AG04450 (cell line): ENCODE results near the gene SULF2. TPM values are rescaled to one million over a fixed set of nuclear protein-coding genes. Genes with fewer than 3 reads are reported as not detected.

ENCODE experiments used
- CTCF ChIA-PET: fragments of 300-600, 350-600 bp; formaldehyde crosslinking; extraction: SDS; loops from one replicate; lab custom pipeline; 2022; ENCODE audit warnings: antibody characterized with exemption, inconsistent platforms; lab: Charles Lee
- POLR2A ChIA-PET: fragments of 350-600 bp; formaldehyde crosslinking; extraction: SDS; loops from one replicate; lab custom pipeline; 2021; ENCODE audit warnings: antibody characterized with exemption, inconsistent platforms; lab: Yijun Ruan, JAX
- DNase-seq: peaks from one replicate; pipeline ENCODE4 v3.0.0-alpha.2; 2011; ENCODE audit warnings: low read depth, low spot score
- H3K27ac ChIP-seq: one replicate; pipeline ENCODE4 v1.5.1; 2012; ENCODE audit warnings: low read depth, low read length, control low read depth
- H3K27me3 ChIP-seq: one replicate; pipeline ENCODE4 v1.6.0; 2012; ENCODE audit warnings: low read length; ENCODE audit not compliant: control insufficient read depth, insufficient read depth
- H3K4me3 ChIP-seq: 2 replicates; pipeline ENCODE4 v1.5.1; 2011; ENCODE audit warnings: mild to moderate bottlenecking, low read depth, low read length, control low read depth
- H3K9me3 ChIP-seq: 2 replicates; pipeline ENCODE4 v1.5.1; 2012; ENCODE audit warnings: low read length; ENCODE audit not compliant: control insufficient read depth, insufficient read depth
- polyA plus RNA-seq: library from polyadenylated mRNA; depleted of rRNA; stranded (reverse); fragments of >200 nt; gene quantifications from 2 replicates; pipeline ENCODE4 v1.2.3, GENCODE V29; 2011
- TF ChIP-seq, protein P1 (sequence below): IDR thresholded peaks from 2 replicates; pipeline ENCODE4 v1.5.1; 2011; ENCODE audit warnings: low read depth, low read length, control low read depth, inconsistent platforms

Gene SULF2
- polyA plus RNA-seq, 1 experiment = 0.73 TPM

GRCh38 chr20:47723322-47723721 lies 62.0 kb downstream of the SULF2 start:
- Histone ChIP-seq H3K27me3 (peaks cover 12% of the 10 kb centered on the region), H3K4me3 (no peak overlapping the region), H3K9me3 (no peaks in the 10 kb centered on the region), H3K27ac (no peak overlapping the region)
- CTCF ChIA-PET = interaction anchor here (2.6 kb wide), 1 partner anchor 898 kb away, joined by 16 read pairs; no protein-coding TSS in a partner anchor
- POLR2A ChIA-PET = interaction anchor here (0.6 kb wide), 1 partner anchor 29 kb away, joined by 3 read pairs; no protein-coding TSS in a partner anchor
- TF ChIP-seq, protein P1, sequence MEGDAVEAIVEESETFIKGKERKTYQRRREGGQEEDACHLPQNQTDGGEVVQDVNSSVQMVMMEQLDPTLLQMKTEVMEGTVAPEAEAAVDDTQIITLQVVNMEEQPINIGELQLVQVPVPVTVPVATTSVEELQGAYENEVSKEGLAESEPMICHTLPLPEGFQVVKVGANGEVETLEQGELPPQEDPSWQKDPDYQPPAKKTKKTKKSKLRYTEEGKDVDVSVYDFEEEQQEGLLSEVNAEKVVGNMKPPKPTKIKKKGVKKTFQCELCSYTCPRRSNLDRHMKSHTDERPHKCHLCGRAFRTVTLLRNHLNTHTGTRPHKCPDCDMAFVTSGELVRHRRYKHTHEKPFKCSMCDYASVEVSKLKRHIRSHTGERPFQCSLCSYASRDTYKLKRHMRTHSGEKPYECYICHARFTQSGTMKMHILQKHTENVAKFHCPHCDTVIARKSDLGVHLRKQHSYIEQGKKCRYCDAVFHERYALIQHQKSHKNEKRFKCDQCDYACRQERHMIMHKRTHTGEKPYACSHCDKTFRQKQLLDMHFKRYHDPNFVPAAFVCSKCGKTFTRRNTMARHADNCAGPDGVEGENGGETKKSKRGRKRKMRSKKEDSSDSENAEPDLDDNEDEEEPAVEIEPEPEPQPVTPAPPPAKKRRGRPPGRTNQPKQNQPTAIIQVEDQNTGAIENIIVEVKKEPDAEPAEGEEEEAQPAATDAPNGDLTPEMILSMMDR = no peak
- DNase-seq = no peak

GRCh38 chr20:47720636-47721427 lies 64.4 kb downstream of the SULF2 start:
- TF ChIP-seq, protein P1 = no peak
- POLR2A ChIA-PET = interaction anchor here (0.7 kb wide), 1 partner anchor 9 kb away, joined by 8 read pairs; no protein-coding TSS in a partner anchor
- Histone ChIP-seq H3K27me3 (peaks cover 14% of the 10 kb centered on the region), H3K9me3 (no peaks in the 10 kb centered on the region), H3K4me3 (no peak overlapping the region), H3K27ac (no peak overlapping the region)
- DNase-seq = no peak
- CTCF ChIA-PET = interaction anchor here (1.6 kb wide), 1 partner anchor 900 kb away, joined by 15 read pairs; no protein-coding TSS in a partner anchor

DNA sequence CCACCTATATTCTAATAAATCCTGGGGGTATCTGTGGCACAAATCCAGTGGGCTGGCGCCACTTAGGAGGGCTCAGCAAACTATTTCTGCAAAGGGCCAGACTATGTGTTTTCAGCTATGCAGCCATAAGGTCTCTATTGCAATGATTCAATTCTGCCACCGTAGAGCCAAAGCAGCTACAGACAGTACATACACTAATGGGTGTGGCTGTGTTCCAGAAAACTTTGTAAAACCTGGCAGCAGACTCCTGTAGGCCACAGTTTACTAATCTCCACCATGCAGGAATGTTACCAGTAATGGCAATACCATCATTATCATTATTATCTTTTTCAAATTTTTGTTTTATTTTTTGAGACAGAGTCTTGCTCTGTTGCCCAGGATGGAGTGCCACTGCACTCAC lies 65.7 kb downstream of the SULF2 start:
- Histone ChIP-seq H3K4me3 (no peak overlapping the region), H3K27me3 (peaks cover 20% of the 10 kb centered on the region), H3K9me3 (no peaks in the 10 kb centered on the region), H3K27ac (no peak overlapping the region)
- ChIA-PET POLR2A (no interaction called here), CTCF (interaction anchor here (1.1 kb wide), 1 partner anchor 901 kb away, joined by 3 read pairs; no protein-coding TSS in a partner anchor)
- TF ChIP-seq, protein P1 = no peak
- DNase-seq = no peak

GRCh38 chr20:47719211-47719610 lies 66.1 kb downstream of the SULF2 start:
- H3K4me3 ChIP-seq = no peak overlapping the region
- H3K27ac ChIP-seq = no peak overlapping the region
- no peaks in the 10 kb centered on the region for H3K9me3 ChIP-seq
- TF ChIP-seq, protein P1 = no peak
- DNase-seq = no peak
- ChIA-PET CTCF (interaction anchor here (1.1 kb wide), 1 partner anchor 901 kb away, joined by 3 read pairs; no protein-coding TSS in a partner anchor), POLR2A (no interaction called here)
- peaks cover 24% of the 10 kb centered on the region for H3K27me3 ChIP-seq

GRCh38 chr20:47718398-47718797 lies 66.9 kb downstream of the SULF2 start:
- CTCF ChIA-PET = interaction anchor here (1.9 kb wide), 1 partner anchor 902 kb away, joined by 6 read pairs; no protein-coding TSS in a partner anchor
- Histone ChIP-seq H3K27ac (no peak overlapping the region), H3K4me3 (no peak overlapping the region), H3K27me3 (peaks cover 21% of the 10 kb centered on the region), H3K9me3 (no peaks in the 10 kb centered on the region)
- TF ChIP-seq, protein P1 = no peak
- no peak for DNase-seq
- POLR2A ChIA-PET = interaction anchor here (0.6 kb wide), 1 partner anchor 617 kb away, joined by 3 read pairs; no protein-coding TSS in a partner anchor
